GM18508 (cell line): ENCODE measurements around the gene POU2AF1.
A peak's percentile ranks its signal among the peaks of the same experiment; 100 is the strongest.

Source experiments
- ATAC-seq: cut with Tn5 transposase; IDR thresholded peaks from one replicate; pipeline ENCODE4 v1.9.1; 2021; ENCODE audit warnings: moderate number of reproducible peaks; ENCODE audit not compliant: insufficient read depth, unreplicated experiment

Gene POU2AF1, protein sequence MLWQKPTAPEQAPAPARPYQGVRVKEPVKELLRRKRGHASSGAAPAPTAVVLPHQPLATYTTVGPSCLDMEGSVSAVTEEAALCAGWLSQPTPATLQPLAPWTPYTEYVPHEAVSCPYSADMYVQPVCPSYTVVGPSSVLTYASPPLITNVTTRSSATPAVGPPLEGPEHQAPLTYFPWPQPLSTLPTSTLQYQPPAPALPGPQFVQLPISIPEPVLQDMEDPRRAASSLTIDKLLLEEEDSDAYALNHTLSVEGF

GRCh38 chr11:111378861-111379601 lies at the start of gene POU2AF1:
Gene POU2AF1, minus strand, starts transcription at chr11:111379275. Its CDS starts 98 bp downstream, at chr11:111379177.
- peak; percentile 30 for ATAC-seq

GRCh38 chr11:111428113-111428876 lies 49.2 kb upstream of the POU2AF1 start:
- no peak for ATAC-seq

DNA sequence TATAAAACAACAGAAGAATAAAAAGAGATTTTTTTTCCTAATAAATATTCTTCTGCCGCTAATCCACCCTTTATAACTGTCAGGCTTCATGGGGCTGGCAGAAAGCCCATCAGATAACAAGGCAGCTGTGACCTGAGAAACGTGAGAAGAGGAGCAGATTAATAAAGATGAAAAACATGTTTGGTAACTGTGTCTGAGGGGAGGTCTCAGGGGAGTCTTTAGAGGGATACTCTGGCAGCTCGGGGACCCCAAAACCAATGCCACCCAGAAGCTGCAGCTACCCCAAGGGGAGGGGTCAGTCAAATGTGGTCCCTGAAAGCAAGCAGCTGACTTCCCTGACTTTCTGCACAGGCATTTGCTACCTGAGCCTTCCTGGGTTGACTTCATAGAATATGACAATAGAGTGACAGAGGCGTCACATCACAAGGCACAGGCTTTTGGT lies 48.4 kb upstream of the POU2AF1 start:
- ATAC-seq, result no peak

DNA sequence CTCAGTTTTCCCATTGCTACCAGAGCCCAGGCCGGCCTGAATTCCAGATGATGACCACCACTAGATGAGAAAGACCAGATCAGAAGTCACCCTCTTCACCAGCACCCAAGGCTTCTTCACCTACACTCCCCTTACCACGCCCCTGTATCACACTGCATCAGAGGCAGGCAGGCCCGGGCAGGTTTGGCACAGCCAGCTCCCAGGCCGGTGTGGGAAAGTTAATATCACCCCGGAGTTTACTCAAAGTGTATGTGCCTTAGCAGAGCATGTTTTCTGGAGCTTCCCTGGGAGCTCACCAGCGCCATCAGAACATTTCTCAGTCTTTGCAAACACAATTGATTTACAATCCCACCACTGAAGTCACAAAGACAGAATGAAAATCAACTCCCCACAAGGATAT lies 47.5 kb upstream of the POU2AF1 start:
- no peak for ATAC-seq

DNA sequence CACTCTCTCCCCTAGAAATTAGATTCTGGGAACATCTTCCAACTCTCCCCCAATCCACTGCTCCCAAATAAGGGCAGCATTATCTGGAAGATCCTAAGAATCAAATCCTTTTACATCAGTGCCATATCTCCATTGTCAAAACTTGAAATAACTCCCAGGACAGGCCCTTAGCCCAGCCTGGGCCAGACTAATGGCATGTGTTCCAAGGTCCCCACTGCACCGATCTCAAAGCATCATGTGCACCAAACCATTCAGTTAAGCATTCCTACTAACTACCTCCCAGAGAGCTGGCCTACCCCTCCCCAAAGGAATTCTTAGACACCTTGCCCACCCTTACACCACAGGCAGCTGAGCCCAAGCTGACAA lies 44.2 kb upstream of the POU2AF1 start:
- ATAC-seq, result no peak

GRCh38 chr11:111422494-111423249 lies 43.6 kb upstream of the POU2AF1 start:
- ATAC-seq, result peak; percentile 51

- ATAC-seq, result no peak
These were observed 42.2 kb upstream of the POU2AF1 start for GRCh38 chr11:111421251-111421650.

GRCh38 chr11:111419641-111420327 lies 40.7 kb upstream of the POU2AF1 start:
- no peak for ATAC-seq

DNA sequence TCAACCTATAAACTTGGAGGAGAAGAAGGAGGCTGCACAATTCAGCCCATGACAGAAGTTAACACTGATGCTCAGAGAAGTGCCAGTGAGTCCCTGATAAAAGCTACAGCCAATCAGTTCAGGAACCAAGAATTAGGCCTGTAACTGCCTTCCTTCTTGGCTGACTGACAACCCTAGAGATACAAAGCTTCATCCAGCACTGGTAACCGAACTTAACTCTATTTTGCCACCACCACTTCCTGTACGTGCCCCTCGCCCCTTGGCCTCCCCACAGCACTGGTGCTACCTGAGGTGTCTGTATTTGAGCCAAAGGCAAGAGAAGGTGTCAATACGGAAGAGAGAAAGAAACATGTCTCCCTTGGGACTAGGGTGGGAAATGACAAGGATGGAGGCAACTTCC lies 40.1 kb upstream of the POU2AF1 start:
- no peak for ATAC-seq

DNA sequence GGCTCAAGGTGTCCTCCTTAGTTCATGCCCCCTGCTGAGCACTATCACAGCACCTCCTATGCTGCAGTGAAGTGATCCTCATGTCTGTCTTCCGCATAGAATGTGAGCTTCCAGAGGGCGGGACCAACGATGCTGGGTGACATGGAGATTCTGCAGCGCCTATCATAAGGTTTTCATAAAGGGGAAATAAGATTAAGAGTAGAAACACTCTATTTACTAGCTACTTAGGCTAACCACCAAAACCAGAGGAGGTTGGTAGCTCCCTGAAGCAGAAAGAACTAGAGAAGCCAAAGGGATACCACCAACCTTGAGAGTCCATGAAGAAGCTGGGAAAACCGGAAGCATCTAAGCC lies 39.3 kb upstream of the POU2AF1 start:
- no peak for ATAC-seq

GRCh38 chr11:111417766-111418435 lies 38.8 kb upstream of the POU2AF1 start:
- ATAC-seq, result peak; percentile 33

- peak; percentile 56 for ATAC-seq
These were observed 38.1 kb upstream of the POU2AF1 start for GRCh38 chr11:111417011-111417765.

GRCh38 chr11:111416231-111416960 lies 37.3 kb upstream of the POU2AF1 start:
- ATAC-seq, result no peak

DNA sequence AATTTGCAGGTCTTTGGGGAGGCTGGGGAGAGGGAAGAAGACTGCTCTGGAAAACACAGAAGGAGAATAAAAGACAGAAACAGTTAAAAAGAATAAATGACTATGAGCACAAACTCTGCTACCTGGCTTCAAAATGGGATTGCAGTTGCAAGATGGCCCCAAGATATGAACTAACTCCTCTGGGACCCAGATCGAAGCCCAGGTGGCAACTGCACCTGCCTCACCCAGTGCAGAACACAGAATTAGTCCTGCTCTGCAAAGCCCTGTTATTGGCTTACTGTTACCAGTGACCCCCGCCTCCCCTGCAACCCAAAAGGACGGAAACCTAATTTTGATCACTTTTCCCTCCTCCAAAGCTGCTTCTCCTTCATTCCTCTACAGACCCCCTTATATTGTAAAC lies 35.9 kb upstream of the POU2AF1 start:
- no peak for ATAC-seq

DNA sequence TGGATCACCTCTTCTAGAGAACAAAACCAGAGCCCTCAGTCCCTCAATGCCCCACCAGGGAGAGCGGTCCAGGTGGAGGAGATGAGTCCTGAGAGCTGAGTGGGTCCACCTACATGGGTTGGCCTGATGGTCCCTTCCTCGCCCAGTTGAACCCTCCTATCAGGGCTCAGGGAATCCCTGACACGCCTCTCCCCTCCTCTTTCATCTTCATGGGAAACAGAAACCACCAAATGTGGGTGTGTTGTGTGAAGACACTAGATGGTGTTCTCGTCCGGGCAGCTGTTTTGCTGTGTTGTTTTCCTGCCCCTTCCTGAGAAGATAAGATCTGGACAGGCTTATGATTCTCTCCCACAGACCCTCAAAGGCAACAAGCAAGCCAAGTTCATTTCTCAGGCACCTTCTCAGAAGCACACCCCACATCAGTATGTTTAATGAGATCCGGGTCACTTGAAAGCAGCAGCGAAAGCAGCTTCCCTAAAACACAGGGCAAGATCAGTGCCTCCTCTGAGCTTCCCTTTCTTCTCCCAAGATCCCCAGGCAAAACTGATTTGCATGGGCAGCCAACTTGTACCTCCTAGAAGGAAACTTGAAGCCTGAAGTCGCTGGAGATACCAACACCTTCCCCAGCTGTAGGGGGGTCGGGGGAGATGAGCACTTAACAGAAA lies 35.3 kb upstream of the POU2AF1 start:
- ATAC-seq, result no peak

- no peak for ATAC-seq
These were observed 34.8 kb upstream of the POU2AF1 start for GRCh38 chr11:111413849-111414248.

DNA sequence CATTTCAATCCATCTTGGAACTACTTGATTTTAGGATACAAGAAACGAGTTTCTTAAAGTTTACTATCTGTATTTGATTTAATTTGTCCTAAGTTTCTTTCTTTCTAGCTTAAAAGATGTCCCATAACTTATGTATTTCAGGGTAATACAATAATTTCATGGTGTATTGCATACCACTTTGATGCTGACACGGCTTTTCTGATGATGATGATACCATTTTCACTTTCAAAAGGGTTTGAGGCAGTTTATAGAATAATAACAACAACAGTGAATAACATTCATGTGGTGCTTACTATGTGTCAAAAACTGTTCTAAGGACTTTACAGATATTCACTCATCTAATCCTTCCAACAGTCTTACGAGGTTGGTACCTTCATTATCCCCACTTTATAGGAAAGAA lies 33.2 kb upstream of the POU2AF1 start:
- ATAC-seq, result no peak

GRCh38 chr11:111411456-111411855 lies 32.4 kb upstream of the POU2AF1 start:
- ATAC-seq, result no peak
